SH-SY5Y (cell line): Measurements from ENCODE around the gene POU2F1.

Experiments
- GATA2 ChIP-seq: IDR thresholded peaks from 2 replicates; pipeline ENCODE4 v1.6.1; 2011; ENCODE audit warnings: mild to moderate bottlenecking, low read depth, low read length
- GATA3 ChIP-seq: IDR thresholded peaks from 2 replicates; pipeline ENCODE4 v1.6.1; 2011; ENCODE audit warnings: low read depth, mild to moderate bottlenecking, low read length, moderate library complexity

DNA sequence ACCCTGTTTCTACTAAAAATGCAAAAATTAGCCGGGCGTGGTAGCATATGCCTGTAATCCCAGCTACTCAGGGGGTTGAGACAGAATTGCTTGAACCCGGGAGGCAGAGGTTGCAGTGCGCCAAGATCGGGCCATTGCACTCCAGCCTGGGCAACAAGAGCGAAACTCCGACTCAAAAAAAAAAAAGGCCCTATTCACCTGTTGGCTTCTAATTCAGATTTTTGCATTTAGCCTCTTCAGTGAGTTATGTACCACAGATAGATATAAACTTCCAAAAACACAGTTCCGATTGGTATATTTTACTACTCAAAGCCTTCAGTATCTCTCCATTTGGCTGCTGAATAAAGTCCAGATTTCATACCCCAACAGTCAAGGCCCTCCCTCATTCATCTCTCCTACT is 42.7 kb downstream of the POU2F1 start:
- TF ChIP-seq GATA2 (no peak), GATA3 (no peak)
